VCaP (cell line): ENCODE results near the gene ZDHHC14.

Source experiments
- H3K27ac ChIP-seq: fragments of 450-650 bp; 2 replicates; pipeline ENCODE4 v1.5.1; 2017
- CTCF ChIP-seq: fragments of 450-650 bp; conservative IDR thresholded peaks from 2 replicates; pipeline ENCODE4 v1.5.1; 2017; ENCODE audit warnings: mild to moderate bottlenecking, moderate library complexity

Gene ZDHHC14

GRCh38 chr6:157638779-157639178 lies 257.8 kb downstream of the ZDHHC14 start:
- H3K27ac ChIP-seq, result no peak overlapping the region
- TF ChIP-seq CTCF, result no peak

GRCh38 chr6:157640746-157641451 lies 259.9 kb downstream of the ZDHHC14 start:
- TF ChIP-seq CTCF, result no peak
- H3K27ac ChIP-seq, result no peak overlapping the region

GRCh38 chr6:157641837-157642236 lies 260.8 kb downstream of the ZDHHC14 start:
- no peak for TF ChIP-seq CTCF
- H3K27ac ChIP-seq, result no peak overlapping the region

- H3K27ac ChIP-seq, result no peak overlapping the region
- no peak for TF ChIP-seq CTCF
Measured at GRCh38 chr6:157642736-157643135, 261.7 kb downstream of the ZDHHC14 start.

- TF ChIP-seq CTCF, result peak; percentile 76
- no peak overlapping the region for H3K27ac ChIP-seq
Measured at GRCh38 chr6:157644043-157644810, 263.2 kb downstream of the ZDHHC14 start.

- H3K27ac ChIP-seq, result no peak overlapping the region
- no peak for TF ChIP-seq CTCF
Measured at GRCh38 chr6:157645201-157645795, 264.3 kb downstream of the ZDHHC14 start.

- H3K27ac ChIP-seq, result no peak overlapping the region
- no peak for TF ChIP-seq CTCF
Measured at GRCh38 chr6:157646012-157646411, 265.0 kb downstream of the ZDHHC14 start.
